PC-3 (cell line): ENCODE data around the gene ACTR3C. TPM values are rescaled to one million over a fixed set of nuclear protein-coding genes. Genes with fewer than 3 reads are reported as not detected.

Source experiments
- ATAC-seq: fragments of 200-7000 bp; cut with Tn5 transposase; 2 replicates; pipeline ENCODE4 v1.9.1; 2020; ENCODE audit warnings: mild to moderate bottlenecking, moderate library complexity
- BruUV-seq: library from RNA; stranded (reverse); fragments of 400-500 nt; replicated peaks from 2 replicates; lab custom pipeline; 2021; lab: Mats Ljungman, UMichigan
- CTCF ChIA-PET: fragments of 300-600 bp; sonication (Branson Sonifier 250); formaldehyde crosslinking; loops from one replicate; lab custom pipeline; 2022; ENCODE audit warnings: antibody characterized with exemption; lab: Charles Lee
- POLR2A ChIA-PET: fragments of 300-600 bp; sonication (Branson Sonifier 250); formaldehyde crosslinking; loops from one replicate; lab custom pipeline; 2022; ENCODE audit warnings: antibody characterized with exemption; ENCODE audit not compliant: unreplicated experiment; lab: Charles Lee
- DNase-seq: peaks from one replicate; pipeline ENCODE4 v3.0.0-alpha.2; 2015
- H2AFZ ChIP-seq: fragments of 300-600 bp; sonication (generic); 2 replicates; pipeline ENCODE4 v1.6.0; 2016; ENCODE audit warnings: antibody characterized with exemption, low read length
- H3F3A ChIP-seq: fragments of 300-600 bp; sonication (generic); one replicate; pipeline ENCODE4 v1.6.0; 2017; ENCODE audit warnings: antibody characterized with exemption, low read length, control low read depth, mild to moderate bottlenecking; ENCODE audit not compliant: unreplicated experiment
- H3K27ac ChIP-seq: fragments of 300-600 bp; sonication (generic); 2 replicates; pipeline ENCODE4 v1.5.1; 2016; ENCODE audit warnings: mild to moderate bottlenecking, low read length
- H3K27me3 ChIP-seq: fragments of 300-600 bp; sonication (generic); 2 replicates; pipeline ENCODE4 v1.6.1; 2016; ENCODE audit warnings: low read length, mixed read lengths
- H3K36me3 ChIP-seq: fragments of 300-600 bp; sonication (generic); 2 replicates; pipeline ENCODE4 v1.6.1; 2016; ENCODE audit warnings: low read depth, mixed run types, low read length, mixed read lengths
- H3K4me1 ChIP-seq: fragments of 300-600 bp; sonication (generic); 2 replicates; pipeline ENCODE4 v1.5.1; 2016; ENCODE audit warnings: low read length; ENCODE audit not compliant: insufficient read depth
- H3K4me2 ChIP-seq: fragments of 300-600 bp; sonication (generic); 2 replicates; pipeline ENCODE4 v1.6.0; 2016; ENCODE audit warnings: low read length
- H3K4me3 ChIP-seq: fragments of 300-600 bp; sonication (generic); 2 replicates; pipeline ENCODE4 v1.5.1; 2016; ENCODE audit warnings: mild to moderate bottlenecking, low read length, mixed read lengths
- H3K79me2 ChIP-seq: fragments of 300-600 bp; sonication (generic); 2 replicates; pipeline ENCODE4 v1.6.1; 2017; ENCODE audit warnings: low read length, mixed read lengths
- H3K9ac ChIP-seq: fragments of 300-600 bp; sonication (generic); 2 replicates; pipeline ENCODE4 v1.6.0; 2016; ENCODE audit warnings: mild to moderate bottlenecking, low read length
- H3K9me2 ChIP-seq: fragments of 300-600 bp; sonication (generic); replicated peaks from 2 replicates; pipeline ENCODE4 v1.6.1; 2016; ENCODE audit warnings: mixed run types, low read length, mixed read lengths
- H3K9me3 ChIP-seq: fragments of 300-600 bp; sonication (generic); 2 replicates; pipeline ENCODE4 v1.6.1; 2016; ENCODE audit warnings: low read length, mixed read lengths
- H4K20me1 ChIP-seq: fragments of 300-600 bp; sonication (generic); 2 replicates; pipeline ENCODE4 v1.6.1; 2016; ENCODE audit warnings: low read length, mixed read lengths
- CTCF ChIP-seq: fragments of 300-600 bp; sonication (generic); conservative IDR thresholded peaks from 2 replicates; pipeline ENCODE4 v1.5.1; 2017; ENCODE audit warnings: antibody characterized with exemption, low read depth, mild to moderate bottlenecking, low read length
- EZH2 ChIP-seq: fragments of 300-600 bp; sonication (generic); IDR thresholded peaks from one replicate; pipeline ENCODE4 v1.6.1; 2017; ENCODE audit warnings: antibody characterized with exemption, mild to moderate bottlenecking, low read length; ENCODE audit not compliant: unreplicated experiment
- EZH2phosphoT487 ChIP-seq: fragments of 300-600 bp; sonication (generic); IDR thresholded peaks from 2 replicates; pipeline ENCODE4 v1.6.1; 2018; ENCODE audit warnings: mild to moderate bottlenecking, antibody characterized with exemption, low read length, borderline replicate concordance
- intact Hi-C: fragments of 100-400 bp; cut with micrococcal nuclease; formaldehyde crosslinking; loops from 2 replicates; pipeline ENCODE4 v1.9.0; 2023
- total RNA-seq: library from RNA; depleted of rRNA; stranded (reverse); fragments of >200 nt; gene quantifications from 2 replicates; pipeline ENCODE4 v1.2.3, GENCODE V29; 2014

The ACTR3C gene
- total RNA-seq, 1 experiment from 2014 or later: 10.8 TPM

GRCh38 chr7:150344299-150344698, 21.0 kb upstream of the ACTR3C start:
- Histone ChIP-seq H3K27ac (no peak overlapping the region), H3F3A (no peaks in the 10 kb centered on the region), H3K27me3 (no peaks in the 10 kb centered on the region), H3K4me3 (no peak overlapping the region), H3K9ac (no peak overlapping the region), H3K79me2 (no peaks in the 10 kb centered on the region), H2AFZ (no peak overlapping the region), H3K9me2 (no peaks in the 10 kb centered on the region), H3K9me3 (no peaks in the 10 kb centered on the region), H3K36me3 (no peaks in the 10 kb centered on the region), H4K20me1 (no peaks in the 10 kb centered on the region), H3K4me2 (no peak overlapping the region), H3K4me1 (no peaks in the 10 kb centered on the region)
- TF ChIP-seq EZH2phosphoT487 (no peak), EZH2 (no peak), CTCF (no peak)
- ATAC-seq: no peak
- no peak for DNase-seq
- no TSS peak for BruUV-seq
- intact Hi-C loops: no loop called here
- POLR2A ChIA-PET: no interaction called here
- CTCF ChIA-PET: no interaction called here

GRCh38 chr7:150343225-150343624, 19.9 kb upstream of the ACTR3C start:
- ChIA-PET CTCF (no interaction called here), POLR2A (no interaction called here)
- Histone ChIP-seq H3K36me3 (no peaks in the 10 kb centered on the region), H4K20me1 (no peaks in the 10 kb centered on the region), H3K27me3 (no peaks in the 10 kb centered on the region), H3K4me2 (no peak overlapping the region), H3K9me2 (no peaks in the 10 kb centered on the region), H2AFZ (no peak overlapping the region), H3K4me1 (no peaks in the 10 kb centered on the region), H3K27ac (no peak overlapping the region), H3K4me3 (no peak overlapping the region), H3K9ac (no peak overlapping the region), H3K9me3 (no peaks in the 10 kb centered on the region), H3F3A (no peaks in the 10 kb centered on the region), H3K79me2 (no peaks in the 10 kb centered on the region)
- TF ChIP-seq CTCF: no peak
- no peak for TF ChIP-seq EZH2
- no peak for TF ChIP-seq EZH2phosphoT487
- ATAC-seq: no peak
- BruUV-seq: no TSS peak
- intact Hi-C loops: no loop called here
- no peak for DNase-seq

GRCh38 chr7:150342121-150342408, 18.7 kb upstream of the ACTR3C start:
- Histone ChIP-seq H3K27ac (no peak overlapping the region), H3K9me2 (no peaks in the 10 kb centered on the region), H3K9ac (no peak overlapping the region), H3K4me2 (no peak overlapping the region), H3F3A (no peaks in the 10 kb centered on the region), H3K4me3 (no peak overlapping the region), H3K79me2 (no peaks in the 10 kb centered on the region), H4K20me1 (no peaks in the 10 kb centered on the region), H2AFZ (no peak overlapping the region), H3K4me1 (no peaks in the 10 kb centered on the region), H3K36me3 (no peaks in the 10 kb centered on the region), H3K27me3 (no peaks in the 10 kb centered on the region), H3K9me3 (no peaks in the 10 kb centered on the region)
- ATAC-seq: no peak
- TF ChIP-seq EZH2 (no peak), EZH2phosphoT487 (no peak), CTCF (no peak)
- CTCF ChIA-PET: no interaction called here
- no peak for DNase-seq
- no TSS peak for BruUV-seq
- intact Hi-C loops: no loop called here
- POLR2A ChIA-PET: no interaction called here
